ENCODE results near the gene BCL2L13.

- no peak for TF ChIP-seq CTCF (conservative IDR thresholded peaks at IDR 0.05; ENCODE audit: low read depth, low read length)
- TF ChIP-seq EZH2 (IDR thresholded peaks at IDR 0.05; ENCODE audit: borderline replicate concordance, low read depth, low read length, poor library complexity, severe bottlenecking): no peak
Observed at GRCh38 chr22:17633998-17634323, 4.6 kb upstream of the BCL2L13 start.
